GM12878 (cell line): ENCODE data around the gene GCC2. TPM values are rescaled to one million over a fixed set of nuclear protein-coding genes. Genes with fewer than 3 reads are reported as not detected.

Experiments
- BACH1 ChIP-seq: fragments of 450-650 bp; IDR thresholded peaks from 2 replicates; pipeline ENCODE4 v1.6.1; 2017; ENCODE audit warnings: mild to moderate bottlenecking, borderline replicate concordance
- CEBPB ChIP-seq, 2 experiments: fragments of 150-350 bp in 1 of 2; IDR thresholded peaks; 2 replicates each; pipeline ENCODE4 v1.6.1; 2012 to 2014; ENCODE audit warnings: low read depth in 2 of 2, low read length in 2 of 2, borderline replicate concordance in 1 of 2, inconsistent platforms in 1 of 2
- CREB1 ChIP-seq: IDR thresholded peaks from 2 replicates; pipeline ENCODE4 v1.6.1; 2012; ENCODE audit warnings: low read depth, mild to moderate bottlenecking, inconsistent platforms
- CREM ChIP-seq: IDR thresholded peaks from 2 replicates; pipeline ENCODE4 v1.6.1; 2014; ENCODE audit warnings: antibody characterized with exemption, low read depth
- E2F8 ChIP-seq: fragments of 450-650 bp; IDR thresholded peaks from 2 replicates; pipeline ENCODE4 v1.6.1; 2018; ENCODE audit warnings: mild to moderate bottlenecking, low read depth, moderate library complexity; ENCODE audit not compliant: partially characterized antibody
- ESRRA ChIP-seq: IDR thresholded peaks from 2 replicates; pipeline ENCODE4 v1.6.1; 2012; ENCODE audit warnings: mild to moderate bottlenecking, low read length, improper control_type of control experiment
- GATAD2B ChIP-seq: fragments of 450-650 bp; conservative IDR thresholded peaks from 2 replicates; pipeline ENCODE4 v1.6.1; 2017; ENCODE audit warnings: low read depth, mild to moderate bottlenecking, moderate library complexity
- JUNB ChIP-seq: IDR thresholded peaks from 2 replicates; pipeline ENCODE4 v1.6.1; 2016; ENCODE audit warnings: antibody characterized with exemption, mild to moderate bottlenecking
- MYB ChIP-seq: fragments of 150-350 bp; IDR thresholded peaks from 2 replicates; pipeline ENCODE4 v1.6.1; 2014; ENCODE audit warnings: mild to moderate bottlenecking, low read depth, low read length, borderline replicate concordance
- MYC ChIP-seq: IDR thresholded peaks from 2 replicates; pipeline ENCODE4 v1.6.1; 2011; ENCODE audit warnings: mild to moderate bottlenecking, low read length, moderate library complexity, inconsistent platforms; ENCODE audit not compliant: insufficient read depth, insufficient replicate concordance, insufficient read length, severe bottlenecking
- NKRF ChIP-seq: fragments of 450-650 bp; conservative IDR thresholded peaks from 2 replicates; pipeline ENCODE4 v1.6.1; 2017; ENCODE audit warnings: mild to moderate bottlenecking, moderate library complexity
- NR2F1 ChIP-seq: fragments of 450-650 bp; conservative IDR thresholded peaks from 2 replicates; pipeline ENCODE4 v1.6.1; 2017; ENCODE audit warnings: mild to moderate bottlenecking
- PAX8 ChIP-seq: fragments of 450-650 bp; IDR thresholded peaks from 2 replicates; pipeline ENCODE4 v1.6.1; 2017; ENCODE audit warnings: mild to moderate bottlenecking, moderate library complexity
- POLR2AphosphoS5 ChIP-seq: IDR thresholded peaks from 2 replicates; pipeline ENCODE4 v1.6.1; 2011; ENCODE audit warnings: mild to moderate bottlenecking, low read length, inconsistent platforms
- RAD21 ChIP-seq: IDR thresholded peaks from 2 replicates; pipeline ENCODE4 v1.6.1; 2011; ENCODE audit warnings: mild to moderate bottlenecking, low read depth, low read length, moderate library complexity; ENCODE audit not compliant: insufficient read depth
- RELB ChIP-seq: fragments of 450-650 bp; IDR thresholded peaks from 2 replicates; pipeline ENCODE4 v1.6.1; 2017; ENCODE audit warnings: low read depth, mild to moderate bottlenecking, moderate library complexity
- SMAD5 ChIP-seq: IDR thresholded peaks from 2 replicates; pipeline ENCODE4 v1.6.1; 2016; ENCODE audit warnings: antibody characterized with exemption, low read depth
- SMARCA5 ChIP-seq: fragments of 450-650 bp; IDR thresholded peaks from 2 replicates; pipeline ENCODE4 v1.6.1; 2017; ENCODE audit warnings: mild to moderate bottlenecking
- SREBF2 ChIP-seq: IDR thresholded peaks from 2 replicates; pipeline ENCODE4 v1.6.1; 2012; ENCODE audit warnings: mild to moderate bottlenecking, low read length
- TAF1 ChIP-seq: IDR thresholded peaks from 2 replicates; pipeline ENCODE4 v1.6.1; 2011; ENCODE audit warnings: mild to moderate bottlenecking, low read depth, low read length, borderline replicate concordance
- TBL1XR1 ChIP-seq: IDR thresholded peaks from 2 replicates; pipeline ENCODE4 v1.6.1; 2012; ENCODE audit warnings: low read depth, low read length, improper control_type of control experiment
- ZNF207 ChIP-seq: fragments of 450-650 bp; IDR thresholded peaks from 2 replicates; pipeline ENCODE4 v1.6.1; 2014; ENCODE audit warnings: antibody characterized with exemption, mild to moderate bottlenecking, borderline replicate concordance
- polyA plus RNA-seq, 11 experiments: library from polyadenylated mRNA; depleted of rRNA in 4 of 11; unstranded in 6 of 11; stranded (reverse) in 5 of 11; fragments of >200 nt; fragmentation: Nextera tagmentation in 4 of 11; fragmentation: Illumina TruSeq in 1 of 11; extraction: Ambion mirVana in 4 of 11; extraction: Trizol in 1 of 11; gene quantifications; 1 replicate in 1 of 11; 2 replicates in 10 of 11; pipeline versions ENCODE4 v1.2.1 to v1.2.3, GENCODE V29; 2011 to 2016; ENCODE audit warnings: inconsistent platforms in 2 of 11, missing spikeins in 2 of 11, low read depth in 1 of 11
- total RNA-seq, 4 experiments: library from RNA; depleted of rRNA in 3 of 4; stranded (reverse); fragments of >200 nt in 3 of 4; fragmentation: Illumina TruSeq in 1 of 4; extraction: Trizol in 1 of 4; gene quantifications; 2 replicates each; pipeline versions ENCODE4 v1.2.1 to v1.2.3, GENCODE V29; 2013 to 2021
- TF ChIP-seq, protein P1 (sequence below): IDR thresholded peaks from 2 replicates; pipeline ENCODE4 v1.6.1; 2012; ENCODE audit warnings: low read depth, low read length, improper control_type of control experiment

Gene GCC2
- total and polyA plus RNA-seq, 10 of the 15 experiments (the other 5 are each of a cell fraction or from before 2014, with no cell fraction given): 11.8 to 35.5 (median 25.4) TPM

DNA sequence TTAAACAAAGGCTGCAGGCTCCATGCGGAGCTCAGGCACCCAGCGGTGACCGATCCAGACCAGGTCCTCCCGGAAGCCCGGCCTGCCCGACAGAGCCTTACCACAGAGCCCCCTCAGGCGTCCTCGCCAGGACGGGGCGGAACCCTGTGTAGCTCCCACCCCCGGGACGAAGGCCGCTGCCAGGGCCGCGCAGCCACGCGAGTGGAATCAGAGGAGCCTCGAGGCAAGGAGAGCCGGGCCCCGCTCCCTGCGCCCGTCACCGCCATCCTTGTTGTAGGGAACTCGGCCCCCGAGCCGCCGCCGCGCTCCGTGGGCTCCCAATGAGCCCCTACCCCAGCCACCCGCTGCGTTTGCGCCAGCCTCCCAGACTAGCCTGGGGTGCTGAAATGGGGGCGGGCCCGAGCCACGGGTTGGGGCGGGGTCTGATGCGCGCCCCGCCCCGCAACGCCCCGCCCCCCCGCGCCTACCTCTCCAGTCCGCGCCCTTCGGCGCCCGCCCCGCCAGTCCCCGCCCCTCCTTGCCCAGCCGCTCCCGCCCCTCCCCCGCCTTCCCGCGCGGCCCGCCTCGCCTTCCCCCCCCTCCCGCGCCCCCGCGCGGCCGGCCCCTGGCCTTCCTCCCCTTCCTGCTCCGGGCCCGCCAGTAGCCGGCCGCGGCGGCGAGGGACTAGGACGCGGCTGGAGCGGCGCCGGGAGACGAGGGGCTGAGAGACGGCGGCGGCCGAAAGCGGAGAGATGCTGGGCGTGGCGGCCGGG is 85.0 kb downstream of the GCC2 start, which contains the start of gene LIMS1 (continued):
- 0 out of 2 replicates have a peak, but pooled peaks have one; percentile 10 for TF ChIP-seq CREB1
- TF ChIP-seq PAX8: no peak
- TF ChIP-seq SREBF2: no peak
- peak; percentile 37; the same call in 1 of the 2 replicates for TF ChIP-seq NKRF
- TF ChIP-seq POLR2AphosphoS5: peak; percentile 77; the same call in 1 of the 2 replicates
- TF ChIP-seq BACH1: peak; percentile 81
- no peak for TF ChIP-seq CEBPB (IDR thresholded peaks at IDR 0.05; ENCODE audit: borderline replicate concordance in 1 of 2, low read depth in 2 of 2, low read length in 2 of 2)
- 0 out of 2 replicates have a peak, but pooled peaks have one; percentile 19 for TF ChIP-seq RELB
- TF ChIP-seq, protein P1, sequence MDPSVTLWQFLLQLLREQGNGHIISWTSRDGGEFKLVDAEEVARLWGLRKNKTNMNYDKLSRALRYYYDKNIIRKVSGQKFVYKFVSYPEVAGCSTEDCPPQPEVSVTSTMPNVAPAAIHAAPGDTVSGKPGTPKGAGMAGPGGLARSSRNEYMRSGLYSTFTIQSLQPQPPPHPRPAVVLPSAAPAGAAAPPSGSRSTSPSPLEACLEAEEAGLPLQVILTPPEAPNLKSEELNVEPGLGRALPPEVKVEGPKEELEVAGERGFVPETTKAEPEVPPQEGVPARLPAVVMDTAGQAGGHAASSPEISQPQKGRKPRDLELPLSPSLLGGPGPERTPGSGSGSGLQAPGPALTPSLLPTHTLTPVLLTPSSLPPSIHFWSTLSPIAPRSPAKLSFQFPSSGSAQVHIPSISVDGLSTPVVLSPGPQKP: peak; percentile 31; the same call in 1 of the 2 replicates
- no peak for TF ChIP-seq ESRRA
- TF ChIP-seq NR2F1: peak; percentile 45; the same call in 1 of the 2 replicates
- TF ChIP-seq ZNF207: peak; percentile 45; the same call in 1 of the 2 replicates
- no peak for TF ChIP-seq JUNB
- TF ChIP-seq TAF1: peak; percentile 43; the same call in 1 of the 2 replicates
- no peak for TF ChIP-seq E2F8
- TF ChIP-seq CREM: 0 out of 2 replicates have a peak, but pooled peaks have one; percentile 24
- TF ChIP-seq TBL1XR1: no peak
- 0 out of 2 replicates have a peak, but pooled peaks have one; percentile 9 for TF ChIP-seq RAD21
- peak; percentile 24; the same call in 1 of the 2 replicates for TF ChIP-seq SMARCA5
- TF ChIP-seq GATAD2B: peak; percentile 79
- no peak for TF ChIP-seq MYC
- peak; percentile 84 for TF ChIP-seq SMAD5
- TF ChIP-seq MYB: no peak
